OCI-LY1 (cell line): Measurements from ENCODE around the gene ATXN1.

Experiments
- H2AFZ ChIP-seq: fragments of 200-600 bp; sonication (generic), shearing (Covaris generic); 2 replicates; pipeline ENCODE4 v1.6.0; 2014; ENCODE audit warnings: antibody characterized with exemption, mild to moderate bottlenecking, low read length
- H3F3A ChIP-seq: fragments of 200-600 bp; sonication (generic), shearing (Covaris generic); 2 replicates; pipeline ENCODE4 v1.6.0; 2014; ENCODE audit warnings: mild to moderate bottlenecking, antibody characterized with exemption, low read length, moderate library complexity; ENCODE audit not compliant: insufficient read depth
- H3K27ac ChIP-seq: fragments of 200-600 bp; sonication (generic); 2 replicates; pipeline ENCODE4 v1.5.1; 2014; ENCODE audit warnings: low read length, mixed run types, mild to moderate bottlenecking, low read depth; ENCODE audit not compliant: poor library complexity, severe bottlenecking
- H3K27me3 ChIP-seq: fragments of 200-600 bp; sonication (generic); 2 replicates; pipeline ENCODE4 v1.6.0; 2014; ENCODE audit warnings: antibody characterized with exemption, mild to moderate bottlenecking, low read length, moderate library complexity; ENCODE audit not compliant: insufficient read depth
- H3K36me3 ChIP-seq: fragments of 200-600 bp; sonication (generic); 2 replicates; pipeline ENCODE4 v1.6.1; 2014; ENCODE audit warnings: mild to moderate bottlenecking, antibody characterized with exemption, low read length, moderate library complexity, mixed read lengths; ENCODE audit not compliant: insufficient read depth
- H3K4me1 ChIP-seq: fragments of 200-600 bp; sonication (generic); 2 replicates; pipeline ENCODE4 v1.5.1; 2014; ENCODE audit warnings: mild to moderate bottlenecking, low read length, moderate library complexity; ENCODE audit not compliant: insufficient read depth, severe bottlenecking
- H3K4me2 ChIP-seq: fragments of 200-600 bp; sonication (generic), shearing (Covaris generic); 2 replicates; pipeline ENCODE4 v1.6.1; 2014; ENCODE audit warnings: low read length
- H3K4me3 ChIP-seq: fragments of 200-600 bp; sonication (generic); 2 replicates; pipeline ENCODE4 v1.5.1; 2014; ENCODE audit warnings: low read length, low read depth, mild to moderate bottlenecking, mixed read lengths; ENCODE audit not compliant: poor library complexity, severe bottlenecking
- H3K79me2 ChIP-seq: fragments of 200-600 bp; shearing (Covaris generic); 2 replicates; pipeline ENCODE4 v1.6.1; 2016; ENCODE audit warnings: mixed run types, low read length, mixed read lengths; ENCODE audit not compliant: insufficient read depth
- H3K9ac ChIP-seq: fragments of 200-600 bp; sonication (generic), shearing (Covaris generic); 2 replicates; pipeline ENCODE4 v1.6.1; 2014; ENCODE audit warnings: mild to moderate bottlenecking, low read length, mixed read lengths
- H3K9me2 ChIP-seq: fragments of 200-600 bp; sonication (generic), shearing (Covaris generic); 2 replicates; pipeline ENCODE4 v1.6.1; 2014; ENCODE audit warnings: low read depth, mild to moderate bottlenecking, low read length, mixed read lengths
- H3K9me3 ChIP-seq: fragments of 200-600 bp; shearing (Covaris generic); 2 replicates; pipeline ENCODE4 v1.6.1; 2014; ENCODE audit warnings: low read length, mixed read lengths
- H4K20me1 ChIP-seq: fragments of 200-600 bp; sonication (generic), shearing (Covaris generic); 2 replicates; pipeline ENCODE4 v1.6.0; 2016; ENCODE audit warnings: mild to moderate bottlenecking, low read length; ENCODE audit not compliant: insufficient read depth
- CTCF ChIP-seq: fragments of 200-600 bp; sonication (generic), shearing (Covaris generic); IDR thresholded peaks from 2 replicates; pipeline ENCODE4 v1.5.1; 2017; ENCODE audit warnings: mild to moderate bottlenecking, antibody characterized with exemption, low read length, moderate library complexity, mixed read lengths
- EZH2 ChIP-seq: fragments of 200-600 bp; sonication (generic), shearing (Covaris generic); IDR thresholded peaks from 2 replicates; pipeline ENCODE4 v1.8.0; 2017; ENCODE audit warnings: borderline replicate concordance, mixed run types, mild to moderate bottlenecking, antibody characterized with exemption, low read length, moderate library complexity, mixed read lengths

The ATXN1 gene

DNA sequence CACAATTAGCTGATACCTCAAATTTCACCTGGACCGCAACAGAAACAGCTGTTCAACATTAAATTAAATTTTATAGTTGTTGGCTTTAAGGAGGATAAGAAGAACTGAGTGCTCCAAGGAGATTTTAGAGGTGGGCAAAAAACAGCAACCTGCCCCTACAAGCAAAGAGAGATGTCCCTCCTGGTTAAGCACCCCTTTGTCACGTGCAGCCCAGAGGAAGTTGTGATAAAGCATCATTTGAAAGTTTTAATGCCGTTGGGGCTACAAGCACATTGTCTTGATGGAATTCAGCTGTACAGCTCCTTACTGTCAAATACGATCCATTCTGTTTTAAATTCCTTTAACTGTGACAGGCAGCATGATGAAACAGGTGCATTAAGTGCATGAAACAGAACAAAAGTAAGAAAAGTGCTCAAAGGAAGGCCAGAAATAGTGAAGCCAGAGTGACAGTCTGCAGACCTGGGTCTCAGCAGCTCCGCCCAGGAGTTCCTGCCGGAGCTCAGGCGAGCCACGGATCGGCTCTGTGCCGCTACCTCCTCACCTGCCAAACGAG, 327.8 kb downstream of the ATXN1 start:
- Histone ChIP-seq H3K27me3 (no peaks in the 10 kb centered on the region), H3K79me2 (no peaks in the 10 kb centered on the region), H3K9me3 (no peaks in the 10 kb centered on the region), H3F3A (no peaks in the 10 kb centered on the region), H4K20me1 (no peaks in the 10 kb centered on the region), H3K4me3 (no peak overlapping the region), H3K36me3 (no peaks in the 10 kb centered on the region), H3K9me2 (no peaks in the 10 kb centered on the region), H3K4me2 (no peak overlapping the region), H3K27ac (no peak overlapping the region), H3K4me1 (no peaks in the 10 kb centered on the region), H3K9ac (no peak overlapping the region), H2AFZ (no peak overlapping the region)
- TF ChIP-seq CTCF (no peak), EZH2 (no peak)

GRCh38 chr6:16432075-16433032, 328.9 kb downstream of the ATXN1 start:
- H3K27me3 ChIP-seq: no peaks in the 10 kb centered on the region
- no peak for TF ChIP-seq CTCF
- no peak for TF ChIP-seq EZH2
- H3K36me3 ChIP-seq: no peaks in the 10 kb centered on the region
- H3K79me2 ChIP-seq: no peaks in the 10 kb centered on the region
- no peaks in the 10 kb centered on the region for H3K9me2 ChIP-seq
- H3K4me3 ChIP-seq: no peak overlapping the region
- H3K27ac ChIP-seq: no peak overlapping the region
- H3K9ac ChIP-seq: no peak overlapping the region
- H3F3A ChIP-seq: no peaks in the 10 kb centered on the region
- H3K4me2 ChIP-seq: no peak overlapping the region
- no peak overlapping the region for H2AFZ ChIP-seq
- H4K20me1 ChIP-seq: no peaks in the 10 kb centered on the region
- no peaks in the 10 kb centered on the region for H3K4me1 ChIP-seq
- no peaks in the 10 kb centered on the region for H3K9me3 ChIP-seq

DNA sequence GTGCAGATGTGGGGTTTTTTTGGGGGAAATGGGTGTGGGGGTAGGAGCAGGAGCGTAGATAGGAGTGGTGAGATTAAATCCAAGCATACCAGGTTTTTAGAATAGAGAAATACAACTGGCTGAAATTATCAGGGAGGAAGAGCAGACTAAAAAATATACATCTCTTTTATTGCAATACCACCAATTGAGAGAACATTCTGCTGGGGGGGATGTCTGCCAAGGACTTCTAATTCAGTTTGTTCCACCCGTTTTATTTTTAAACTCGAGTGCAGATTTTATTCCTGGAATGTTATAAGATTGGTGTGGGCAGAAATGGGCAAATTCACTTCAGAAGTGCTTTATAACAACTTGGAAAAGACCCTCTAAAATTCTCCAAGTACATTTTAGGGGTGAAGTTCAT, 330.2 kb downstream of the ATXN1 start:
- TF ChIP-seq CTCF: no peak
- no peak for TF ChIP-seq EZH2
- Histone ChIP-seq H3K4me1 (no peaks in the 10 kb centered on the region), H3K4me2 (no peak overlapping the region), H3K9me2 (no peaks in the 10 kb centered on the region), H4K20me1 (no peaks in the 10 kb centered on the region), H3K27me3 (no peaks in the 10 kb centered on the region), H3F3A (no peaks in the 10 kb centered on the region), H3K36me3 (no peaks in the 10 kb centered on the region), H3K79me2 (no peaks in the 10 kb centered on the region), H3K4me3 (no peak overlapping the region), H3K27ac (no peak overlapping the region), H3K9ac (no peak overlapping the region), H2AFZ (no peak overlapping the region), H3K9me3 (no peaks in the 10 kb centered on the region)
